ENCODE measurements around the gene EIF3CL.
A peak's percentile ranks its signal among the peaks of the same experiment; 100 is the strongest.
"Not testable (repeated sequence)": the region's sequence is repeated elsewhere in the genome, so short reads cannot be mapped to it uniquely, and the experiment has no call there.

The EIF3CL gene, protein sequence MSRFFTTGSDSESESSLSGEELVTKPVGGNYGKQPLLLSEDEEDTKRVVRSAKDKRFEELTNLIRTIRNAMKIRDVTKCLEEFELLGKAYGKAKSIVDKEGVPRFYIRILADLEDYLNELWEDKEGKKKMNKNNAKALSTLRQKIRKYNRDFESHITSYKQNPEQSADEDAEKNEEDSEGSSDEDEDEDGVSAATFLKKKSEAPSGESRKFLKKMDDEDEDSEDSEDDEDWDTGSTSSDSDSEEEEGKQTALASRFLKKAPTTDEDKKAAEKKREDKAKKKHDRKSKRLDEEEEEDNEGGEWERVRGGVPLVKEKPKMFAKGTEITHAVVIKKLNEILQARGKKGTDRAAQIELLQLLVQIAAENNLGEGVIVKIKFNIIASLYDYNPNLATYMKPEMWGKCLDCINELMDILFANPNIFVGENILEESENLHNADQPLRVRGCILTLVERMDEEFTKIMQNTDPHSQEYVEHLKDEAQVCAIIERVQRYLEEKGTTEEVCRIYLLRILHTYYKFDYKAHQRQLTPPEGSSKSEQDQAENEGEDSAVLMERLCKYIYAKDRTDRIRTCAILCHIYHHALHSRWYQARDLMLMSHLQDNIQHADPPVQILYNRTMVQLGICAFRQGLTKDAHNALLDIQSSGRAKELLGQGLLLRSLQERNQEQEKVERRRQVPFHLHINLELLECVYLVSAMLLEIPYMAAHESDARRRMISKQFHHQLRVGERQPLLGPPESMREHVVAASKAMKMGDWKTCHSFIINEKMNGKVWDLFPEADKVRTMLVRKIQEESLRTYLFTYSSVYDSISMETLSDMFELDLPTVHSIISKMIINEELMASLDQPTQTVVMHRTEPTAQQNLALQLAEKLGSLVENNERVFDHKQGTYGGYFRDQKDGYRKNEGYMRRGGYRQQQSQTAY

DNA sequence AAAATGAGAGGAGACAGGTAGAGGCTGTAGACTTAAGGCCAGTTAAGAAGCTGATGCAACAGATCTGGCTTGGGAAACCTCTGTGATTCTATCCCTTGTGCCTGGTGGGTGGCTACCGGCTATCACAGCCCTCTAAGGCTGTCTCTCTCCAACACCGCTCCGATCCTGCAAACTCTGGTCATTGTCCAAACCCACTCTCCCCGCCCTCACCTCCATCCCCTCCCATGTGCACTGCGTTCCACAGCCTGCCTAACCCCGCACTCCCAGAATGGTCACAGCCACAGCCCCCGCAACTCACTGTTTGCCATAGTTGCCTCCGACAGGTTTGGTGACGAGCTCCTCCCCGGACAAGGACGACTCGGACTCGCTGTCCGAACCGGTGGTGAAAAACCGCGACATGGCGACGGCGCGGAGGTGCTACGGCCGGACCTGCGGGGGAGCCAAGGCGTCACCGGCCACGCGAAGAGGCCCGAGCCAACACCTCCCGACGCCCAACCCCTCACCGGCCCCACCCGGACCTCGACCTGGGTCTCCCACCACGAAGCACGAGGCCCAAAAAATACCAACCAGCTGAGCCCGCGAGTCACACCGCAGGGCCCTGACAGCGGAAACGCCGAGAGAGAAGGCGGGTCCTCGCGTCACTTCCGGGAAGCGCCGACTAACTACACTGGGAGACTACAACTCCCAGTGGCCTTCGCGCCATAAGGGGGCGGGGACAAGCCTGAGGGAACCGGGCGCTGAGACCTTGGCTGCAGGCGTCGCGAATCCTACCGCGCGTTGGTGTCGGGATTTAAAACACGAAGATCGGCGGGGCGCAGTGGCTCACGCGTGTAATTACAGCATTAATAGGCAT, at the start of gene EIF3CL:
EIF3CL (minus strand) TSS at position 622 of the 853 bp plus-strand sequence; CDS start at position 399, 223 bp downstream.
- H3K4me3 ChIP-seq (replicated peaks; ENCODE audit: low read depth, low read length): peak within 1 kb of the TSS; percentile 43
- not testable (repeated sequence) for DNase-seq (ENCODE audit: extremely low read depth, low read depth)

DNA sequence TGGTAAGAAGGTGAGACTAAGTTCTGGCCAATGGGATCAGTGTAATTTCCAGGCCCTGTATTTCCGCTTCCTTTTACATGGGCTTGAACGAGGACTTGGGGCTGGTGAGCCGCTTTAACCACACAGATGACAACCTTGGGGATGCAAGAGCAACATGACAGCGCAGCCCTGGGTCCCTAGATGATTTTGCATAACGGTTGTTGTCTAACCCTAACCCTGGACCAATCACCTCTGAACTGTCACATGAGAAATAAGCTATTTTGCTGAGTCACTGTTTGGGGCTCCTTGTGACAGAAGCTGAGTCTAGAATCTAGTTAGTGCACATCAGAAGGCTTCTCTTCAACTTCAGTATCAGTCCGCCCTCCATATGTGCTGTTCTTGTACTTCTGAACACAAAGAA, 43.4 kb upstream of the EIF3CL start:
- H3K4me3 ChIP-seq (replicated peaks; ENCODE audit: low read depth, low read length); DNase-seq (ENCODE audit: extremely low read depth, low read depth): not testable (repeated sequence)

DNA sequence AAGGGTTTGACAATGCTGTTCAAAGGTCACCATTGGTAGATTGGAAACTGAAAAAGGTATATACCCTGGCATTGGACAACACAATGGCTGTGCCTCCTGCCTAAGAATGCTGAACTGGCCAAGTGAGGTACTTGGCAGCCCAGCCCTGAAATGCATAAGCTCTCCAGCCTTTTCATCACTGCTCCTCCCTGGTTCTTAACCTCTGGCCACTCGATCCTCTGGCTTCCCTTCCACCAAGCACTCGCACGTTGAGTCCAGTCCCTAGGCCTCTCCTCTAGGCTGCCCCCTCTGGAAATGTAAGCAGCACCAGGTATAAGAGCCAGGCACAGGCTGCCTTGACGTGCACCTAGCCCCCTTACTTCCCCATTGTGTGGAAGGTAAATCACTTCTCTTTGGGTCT, 42.7 kb upstream of the EIF3CL start:
- H3K4me3 ChIP-seq (replicated peaks; ENCODE audit: low read depth, low read length); DNase-seq (ENCODE audit: extremely low read depth, low read depth): not testable (repeated sequence)

DNA sequence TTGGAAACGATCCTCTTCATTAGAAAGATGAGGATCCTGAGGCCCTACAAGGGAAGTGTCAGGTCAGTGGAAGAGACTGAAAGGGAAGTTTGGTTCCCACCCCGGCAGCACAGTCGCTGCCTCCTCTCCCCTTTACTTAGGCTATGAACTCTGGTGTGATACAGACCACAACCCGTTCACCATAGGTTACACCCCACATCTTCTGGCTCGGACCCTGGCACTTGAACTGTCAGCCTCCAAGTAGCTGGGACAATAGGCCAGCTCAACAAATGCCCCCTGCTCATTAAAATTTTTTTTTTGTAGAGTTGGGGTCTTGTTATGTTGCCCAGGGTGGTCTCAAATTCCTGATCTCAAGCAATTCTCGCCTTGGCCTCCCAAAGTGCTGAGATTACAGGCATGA, 40.3 kb upstream of the EIF3CL start:
- H3K4me3 ChIP-seq (replicated peaks; ENCODE audit: low read depth, low read length); DNase-seq (ENCODE audit: extremely low read depth, low read depth): not testable (repeated sequence)

DNA sequence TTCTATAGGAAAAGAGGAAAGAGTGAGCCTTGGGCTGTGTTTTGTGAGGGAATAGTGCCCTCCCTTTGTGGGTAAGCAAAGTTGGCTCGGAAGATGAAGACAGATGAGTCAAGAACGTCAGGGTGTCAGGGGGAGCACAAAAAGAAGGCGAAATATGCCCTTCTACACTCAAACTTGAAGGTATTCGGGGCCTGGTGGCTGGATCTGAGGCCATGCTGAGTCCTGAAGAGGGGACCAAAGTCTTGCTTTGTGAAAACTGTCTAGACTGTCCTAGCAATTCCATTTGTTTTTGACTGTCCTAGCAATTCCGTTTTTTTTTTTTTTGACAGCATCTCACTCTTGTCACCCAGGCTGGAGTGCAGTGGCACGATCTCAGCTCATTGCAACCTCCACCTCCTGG, 35.3 kb upstream of the EIF3CL start:
- DNase-seq (ENCODE audit: extremely low read depth, low read depth); H3K4me3 ChIP-seq (replicated peaks; ENCODE audit: low read depth, low read length): not testable (repeated sequence)

DNA sequence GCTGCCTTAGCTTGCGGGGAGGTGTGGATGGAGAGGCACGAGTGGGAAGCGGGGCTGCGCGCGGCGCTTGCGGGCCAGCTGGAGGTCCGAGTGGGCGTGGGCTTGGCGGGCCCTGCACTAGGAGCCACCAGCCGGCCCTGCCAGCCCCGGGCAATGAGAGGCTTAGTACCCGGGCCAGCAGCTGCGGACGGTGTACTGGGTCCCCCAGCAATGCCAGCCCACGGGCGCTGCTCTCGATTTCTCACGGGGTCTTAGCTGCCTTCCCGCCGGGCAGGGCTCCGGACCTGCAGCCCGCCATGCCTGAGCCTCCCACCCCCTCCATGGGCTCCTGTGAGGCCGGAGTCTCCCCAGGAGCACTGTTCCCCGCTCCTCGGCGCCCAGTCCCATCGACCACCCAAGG, 31.7 kb upstream of the EIF3CL start:
- DNase-seq (ENCODE audit: extremely low read depth, low read depth); H3K4me3 ChIP-seq (replicated peaks; ENCODE audit: low read depth, low read length): not testable (repeated sequence)

DNA sequence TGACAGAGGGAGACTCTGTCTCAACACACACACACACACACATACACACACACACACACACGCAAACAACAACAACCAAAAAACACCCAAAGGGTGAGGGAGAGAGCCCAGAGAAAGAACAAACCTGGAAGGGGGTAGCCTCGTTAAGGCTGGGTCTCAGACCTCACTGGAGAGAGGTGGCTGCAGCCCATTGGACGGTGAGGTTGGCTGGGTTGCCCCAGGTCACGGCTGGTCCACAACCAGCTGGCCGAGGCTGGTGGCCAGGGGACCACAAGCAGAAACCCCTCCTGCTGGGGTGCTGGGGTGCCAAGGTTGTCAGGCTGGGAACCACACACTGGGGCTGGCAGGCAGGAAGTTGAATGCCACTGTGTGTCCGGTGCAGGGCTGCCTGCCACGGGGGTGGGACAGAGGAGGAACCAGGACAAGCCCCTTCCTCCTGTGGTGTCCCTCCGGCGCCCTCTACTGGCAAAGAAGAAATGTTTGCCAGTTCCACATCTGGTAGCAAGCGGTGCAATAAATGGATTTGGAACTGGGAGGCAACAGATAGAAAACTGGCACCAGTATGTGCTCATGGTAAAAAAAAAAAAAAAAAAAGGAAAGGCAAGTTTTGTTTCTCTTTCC, 22.5 kb upstream of the EIF3CL start:
- not testable (repeated sequence) for DNase-seq (ENCODE audit: extremely low read depth, low read depth); H3K4me3 ChIP-seq (replicated peaks; ENCODE audit: low read depth, low read length)

DNA sequence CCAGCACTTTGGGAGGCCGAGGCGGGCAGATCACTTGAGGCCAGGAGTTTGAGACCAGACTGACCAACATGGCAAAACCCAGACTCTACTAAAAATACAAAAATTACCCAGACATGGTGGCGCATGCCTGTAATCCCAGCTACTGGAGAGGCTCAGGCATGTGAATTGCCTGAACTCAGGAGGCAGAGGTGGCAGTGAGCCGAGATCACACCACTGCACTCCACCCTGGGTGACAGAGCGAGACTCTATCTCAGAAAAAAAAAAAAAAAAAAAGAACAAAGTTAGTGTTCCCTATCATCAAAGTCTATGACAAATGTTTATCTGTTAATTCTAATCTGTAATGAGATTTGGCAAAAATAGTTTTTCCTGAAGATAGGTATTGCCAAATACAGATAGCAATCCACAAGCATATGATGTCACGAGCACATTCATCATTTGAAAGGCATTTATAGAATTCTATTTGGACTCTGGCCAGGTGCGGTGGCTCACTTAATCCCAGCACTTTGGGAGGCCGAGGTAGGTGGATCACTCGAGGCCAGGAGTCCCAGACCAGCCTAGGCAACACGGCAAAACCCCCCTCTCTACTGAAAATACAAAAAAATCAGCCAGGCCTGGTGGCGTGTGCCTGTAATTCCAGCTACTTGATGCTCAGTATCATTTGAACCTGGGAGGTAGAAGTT, 17.6 kb upstream of the EIF3CL start:
- DNase-seq (ENCODE audit: extremely low read depth, low read depth); H3K4me3 ChIP-seq (replicated peaks; ENCODE audit: low read depth, low read length): not testable (repeated sequence)

DNA sequence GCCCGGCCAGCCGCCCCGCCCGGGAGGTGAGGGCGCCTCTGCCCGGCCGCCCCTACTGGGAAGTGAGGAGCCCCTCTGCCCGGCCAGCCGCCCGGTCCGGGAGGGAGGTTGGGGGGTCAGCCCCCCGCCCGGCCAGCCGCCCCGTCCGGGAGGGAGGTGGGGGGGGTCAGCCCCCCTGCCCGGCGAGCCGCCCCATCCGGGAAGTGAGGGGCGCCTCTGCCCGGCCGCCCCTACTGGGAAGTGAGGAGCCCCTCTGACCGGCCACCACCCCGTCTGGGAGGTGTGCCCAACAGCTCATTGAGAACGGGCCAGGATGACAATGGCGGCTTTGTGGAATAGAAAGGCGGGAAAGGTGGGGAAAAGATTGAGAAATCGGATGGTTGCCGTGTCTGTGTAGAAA, 13.4 kb upstream of the EIF3CL start:
- not testable (repeated sequence) for H3K4me3 ChIP-seq (replicated peaks; ENCODE audit: low read depth, low read length); DNase-seq (ENCODE audit: extremely low read depth, low read depth)

DNA sequence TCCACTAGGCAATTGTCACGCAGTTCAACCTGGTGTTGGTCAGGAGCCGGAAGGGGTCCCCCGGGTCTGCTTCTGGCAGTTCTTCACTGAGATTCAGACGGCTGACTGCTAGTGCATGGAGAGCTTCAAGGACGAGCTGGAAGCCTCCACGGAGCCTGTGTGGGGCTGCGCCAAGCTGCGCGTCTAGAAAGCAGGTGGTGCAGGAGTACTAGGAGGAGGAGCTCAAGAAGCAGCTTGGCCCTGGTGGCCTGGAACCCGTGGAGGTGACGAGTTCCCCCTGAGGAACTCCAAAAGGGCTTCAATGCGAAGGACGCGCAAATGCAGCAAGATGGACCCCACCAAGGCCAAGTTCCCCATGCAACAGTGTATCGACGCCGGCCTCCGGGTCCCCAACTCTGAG, 10.9 kb upstream of the EIF3CL start:
- H3K4me3 ChIP-seq (replicated peaks; ENCODE audit: low read depth, low read length); DNase-seq (ENCODE audit: extremely low read depth, low read depth): not testable (repeated sequence)

DNA sequence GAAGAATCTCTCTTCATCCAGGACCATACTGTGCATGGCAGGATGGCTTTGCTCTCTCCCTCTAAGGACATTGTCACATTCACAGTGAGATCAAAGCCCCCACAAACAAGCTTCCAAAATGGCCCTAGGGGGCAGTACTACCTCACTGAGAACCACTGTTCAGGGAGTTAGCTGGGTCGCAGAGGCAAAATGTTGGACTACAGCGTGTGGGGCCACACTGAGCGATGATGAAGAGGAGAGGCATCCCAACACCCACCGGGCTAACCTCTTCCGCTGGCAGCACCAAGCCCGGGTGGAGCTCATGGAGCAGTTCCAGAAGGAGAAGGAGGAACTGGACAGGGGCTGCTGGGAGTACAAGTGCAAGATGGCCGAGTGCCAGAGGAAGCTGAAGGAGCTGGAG, 9.9 kb upstream of the EIF3CL start:
- not testable (repeated sequence) for H3K4me3 ChIP-seq (replicated peaks; ENCODE audit: low read depth, low read length); DNase-seq (ENCODE audit: extremely low read depth, low read depth)

DNA sequence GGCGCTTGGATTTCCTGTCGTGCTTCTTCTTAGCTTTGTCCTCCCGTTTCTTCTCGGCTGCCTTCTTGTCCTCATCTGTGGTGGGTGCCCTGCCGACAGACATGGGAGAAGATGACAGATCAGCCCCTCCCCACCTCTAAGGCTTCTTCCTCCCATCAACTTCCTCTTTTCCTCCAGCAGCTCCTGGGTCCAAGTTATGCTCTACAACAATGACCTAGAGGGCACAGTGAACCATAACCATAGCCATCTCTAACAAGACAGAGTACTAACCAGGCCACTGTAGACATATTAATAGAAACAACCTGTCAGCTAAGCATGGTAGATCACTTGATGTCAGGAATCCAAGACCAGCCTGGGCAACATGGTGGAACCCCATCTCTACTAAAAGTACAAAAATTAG, 11.6 kb downstream of the EIF3CL start:
- DNase-seq (ENCODE audit: extremely low read depth, low read depth); H3K4me3 ChIP-seq (replicated peaks; ENCODE audit: low read depth, low read length): not testable (repeated sequence)

DNA sequence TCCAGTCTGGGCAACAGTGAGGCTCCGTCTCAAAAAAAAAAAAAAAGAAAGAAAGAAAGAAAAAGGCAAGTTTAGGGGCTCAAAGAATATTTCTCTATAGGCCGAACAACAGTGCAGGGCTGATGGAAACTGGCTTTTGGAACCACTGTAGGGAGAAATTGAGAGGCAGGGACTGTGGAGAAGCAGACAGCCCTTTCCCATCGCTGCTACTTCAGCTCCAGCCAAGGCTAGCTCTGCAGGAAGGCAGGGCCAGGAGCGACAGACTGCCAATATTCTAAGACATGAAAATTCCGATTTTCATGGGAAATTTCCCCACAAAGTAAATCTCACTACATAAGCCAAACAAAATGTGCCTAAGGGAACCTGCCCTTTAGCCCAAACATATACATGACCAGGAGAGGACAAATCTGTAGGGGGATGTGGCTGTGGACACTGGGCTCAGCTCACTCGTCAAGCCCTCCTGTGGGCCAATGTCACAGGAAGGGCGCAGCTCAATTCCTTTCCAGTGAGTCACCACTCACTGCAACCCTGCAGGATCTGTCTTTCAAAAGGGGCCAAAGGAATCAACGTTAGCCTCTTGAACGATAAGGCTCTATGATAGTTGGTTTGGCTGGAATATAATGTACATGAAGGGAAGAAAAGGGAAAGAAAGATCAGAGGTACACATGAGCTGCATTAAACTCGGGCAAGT, 21.3 kb downstream of the EIF3CL start:
- H3K4me3 ChIP-seq (replicated peaks; ENCODE audit: low read depth, low read length); DNase-seq (ENCODE audit: extremely low read depth, low read depth): not testable (repeated sequence)

DNA sequence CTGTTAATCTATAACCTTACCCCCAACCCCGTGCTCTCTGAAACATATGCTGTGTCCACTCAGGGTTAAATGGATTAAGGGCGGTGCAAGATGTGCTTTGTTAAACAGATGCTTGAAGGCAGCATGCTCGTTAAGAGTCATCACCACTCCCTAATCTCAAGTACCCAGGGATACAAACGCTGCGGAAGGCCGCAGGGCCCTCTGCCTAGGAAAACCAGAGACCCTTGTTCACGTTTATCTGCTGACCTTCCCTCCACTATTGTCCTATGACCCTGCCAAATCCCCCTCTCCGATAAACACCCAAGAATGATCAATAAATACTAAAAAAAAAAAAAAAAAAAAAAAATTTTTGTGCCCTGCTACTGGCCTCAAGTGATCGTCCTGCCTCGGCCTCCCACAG, 25.8 kb downstream of the EIF3CL start:
- H3K4me3 ChIP-seq (replicated peaks; ENCODE audit: low read depth, low read length); DNase-seq (ENCODE audit: extremely low read depth, low read depth): not testable (repeated sequence)

DNA sequence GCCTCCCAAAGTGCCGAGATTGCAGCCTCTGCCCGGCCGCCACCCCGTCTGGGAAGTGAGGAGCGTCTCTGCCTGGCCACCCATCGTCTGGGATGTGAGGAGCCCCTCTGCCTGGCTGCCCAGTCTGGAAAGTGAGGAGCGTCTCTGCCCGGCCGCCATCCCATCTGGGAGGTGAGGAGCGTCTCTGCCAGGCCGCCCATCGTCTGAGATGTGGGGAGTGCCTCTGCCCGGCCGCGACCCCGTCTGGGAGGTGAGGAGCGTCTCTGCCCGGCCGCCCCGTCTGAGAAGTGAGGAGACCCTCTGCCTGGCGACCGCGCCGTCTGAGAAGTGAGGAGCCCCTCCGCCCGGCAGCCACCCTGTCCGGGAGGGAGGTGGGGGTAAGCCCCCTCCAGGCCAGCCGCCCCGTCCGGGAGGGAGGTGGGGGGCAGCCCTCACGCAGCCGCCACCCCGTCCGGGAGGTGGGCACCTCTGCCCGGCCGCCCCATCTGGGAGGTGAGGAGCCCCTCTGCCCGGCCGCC, 26.5 kb downstream of the EIF3CL start:
- not testable (repeated sequence) for H3K4me3 ChIP-seq (replicated peaks; ENCODE audit: low read depth, low read length); DNase-seq (ENCODE audit: extremely low read depth, low read depth)

DNA sequence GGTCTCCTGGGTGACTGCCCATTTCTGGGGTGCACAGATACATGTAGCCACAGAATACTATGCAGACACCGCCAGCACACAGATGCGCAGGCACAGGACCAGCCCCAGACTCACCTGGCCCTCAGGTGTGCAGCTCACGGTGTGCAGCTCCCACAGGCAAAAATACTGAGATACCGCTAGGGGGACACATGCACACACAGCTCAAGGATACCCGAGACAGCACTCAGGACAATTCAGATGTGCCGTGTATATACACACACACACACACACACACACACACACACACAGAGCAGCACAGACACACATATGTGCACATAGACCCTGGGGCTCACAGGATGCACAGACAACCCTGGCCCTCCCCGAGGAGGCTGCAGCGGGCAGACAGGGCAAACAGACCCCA, 28.5 kb downstream of the EIF3CL start:
- DNase-seq (ENCODE audit: extremely low read depth, low read depth); H3K4me3 ChIP-seq (replicated peaks; ENCODE audit: low read depth, low read length): not testable (repeated sequence)

DNA sequence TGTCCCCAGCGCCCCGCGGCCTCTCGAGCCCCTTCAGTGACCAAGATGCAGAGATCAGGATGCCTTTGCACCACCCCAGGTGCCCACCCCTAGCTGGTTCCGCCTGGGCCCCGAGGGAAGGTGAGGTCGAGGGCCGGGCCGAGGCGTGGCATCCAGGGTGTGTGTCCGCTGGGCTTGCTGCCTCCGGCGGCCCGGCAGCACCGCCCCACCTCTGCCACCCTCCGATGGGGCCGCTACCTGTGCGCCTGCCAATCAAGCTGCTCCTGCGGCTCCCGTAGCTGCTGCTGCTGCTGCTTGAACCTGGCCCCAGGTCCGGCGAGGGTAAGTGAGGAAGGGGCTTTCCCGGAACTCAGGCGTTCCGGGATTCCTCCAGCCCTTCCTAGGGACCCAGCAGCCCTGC, 29.4 kb downstream of the EIF3CL start:
- not testable (repeated sequence) for DNase-seq (ENCODE audit: extremely low read depth, low read depth); H3K4me3 ChIP-seq (replicated peaks; ENCODE audit: low read depth, low read length)

All from HFF-Myc (cell line).